Activated T-cell treated with anti-CD3 and anti-CD28 coated beads, Interleukin-2, amount 50 U/mL, for 4 hours (primary cell): Measurements from ENCODE around the gene PLEKHA5. TPM values are rescaled to one million over a fixed set of nuclear protein-coding genes. Genes with fewer than 3 reads are reported as not detected.
"Not testable (repeated sequence)": the region's sequence is repeated elsewhere in the genome, so short reads cannot be mapped to it uniquely, and the experiment has no call there.

ENCODE experiments used
- ATAC-seq, 2 donors: fragments of 200-7000 bp; cut with Tn5 transposase; one replicate each; pipeline ENCODE4 v1.10.0; 2021
- DNase-seq: peaks from one replicate; pipeline ENCODE4 v3.0.0-alpha.2; 2020
- H3K27me3 Mint-ChIP-seq: one replicate; pipeline ENCODE4 v1.8.0; 2021; ENCODE audit warnings: low read depth, mixed read lengths
- H3K36me3 Mint-ChIP-seq: one replicate; pipeline ENCODE4 v1.8.0; 2022; ENCODE audit warnings: mixed read lengths; ENCODE audit not compliant: insufficient read depth
- H3K4me1 Mint-ChIP-seq: one replicate; pipeline ENCODE4 v1.8.0; 2021; ENCODE audit warnings: low read depth, mixed read lengths
- H3K4me3 Mint-ChIP-seq: one replicate; pipeline ENCODE4 v1.8.0; 2021; ENCODE audit warnings: mild to moderate bottlenecking, moderate library complexity, mixed read lengths
- H3K9me3 Mint-ChIP-seq: one replicate; pipeline ENCODE4 v1.8.0; 2021; ENCODE audit warnings: mixed read lengths
- total RNA-seq, 3 donors: library from RNA; stranded (reverse); gene quantifications; one replicate each; pipeline ENCODE4 v1.2.1, GENCODE V29; 2021

PLEKHA5 gene
- total RNA-seq, 3 donors from 2014 or later: 0.66 to 2.9 (median 2.0) TPM

GRCh38 chr12:19288603-19289244 is 159.2 kb downstream of the PLEKHA5 start:
- DNase-seq: no peak
- ATAC-seq: no peak
- no peak overlapping the region for H3K4me3 Mint-ChIP-seq
- H3K9me3 Mint-ChIP-seq: no peaks in the 10 kb centered on the region
- no peaks in the 10 kb centered on the region for H3K36me3 Mint-ChIP-seq
- H3K27me3 Mint-ChIP-seq: no peaks in the 10 kb centered on the region
- no peaks in the 10 kb centered on the region for H3K4me1 Mint-ChIP-seq

- ATAC-seq (no peak), DNase-seq (no peak)
- no peaks in the 10 kb centered on the region for H3K36me3 Mint-ChIP-seq
Observed at GRCh38 chr12:19298836-19299605, 169.5 kb downstream of the PLEKHA5 start.

GRCh38 chr12:19299765-19300164 is 170.2 kb downstream of the PLEKHA5 start:
- Mint-ChIP-seq H3K36me3 (no peaks in the 10 kb centered on the region), H3K9me3 (no peaks in the 10 kb centered on the region), H3K27me3 (no peaks in the 10 kb centered on the region), H3K4me1 (no peaks in the 10 kb centered on the region), H3K4me3 (no peak overlapping the region)
- DNase-seq: no peak
- no peak for ATAC-seq

More at GRCh38 chr12:19298836-19299605, 169.5 kb downstream of the PLEKHA5 start:
- Mint-ChIP-seq H3K9me3 (no peaks in the 10 kb centered on the region), H3K4me1 (no peaks in the 10 kb centered on the region), H3K27me3 (no peaks in the 10 kb centered on the region), H3K4me3 (no peak overlapping the region)

- Mint-ChIP-seq H3K4me1 (no peaks in the 10 kb centered on the region), H3K27me3 (no peaks in the 10 kb centered on the region), H3K36me3 (no peaks in the 10 kb centered on the region), H3K4me3 (no peak overlapping the region), H3K9me3 (no peaks in the 10 kb centered on the region)
- no peak for DNase-seq
- no peak for ATAC-seq
Observed at GRCh38 chr12:19301223-19301622, 171.7 kb downstream of the PLEKHA5 start.

GRCh38 chr12:19301688-19302087 is 172.2 kb downstream of the PLEKHA5 start:
- ATAC-seq: no peak
- no peaks in the 10 kb centered on the region for H3K4me1 Mint-ChIP-seq

GRCh38 chr12:19302100-19302640 is 172.6 kb downstream of the PLEKHA5 start:
- H3K4me1 Mint-ChIP-seq: no peaks in the 10 kb centered on the region

More at GRCh38 chr12:19301688-19302087, 172.2 kb downstream of the PLEKHA5 start:
- DNase-seq: no peak
- Mint-ChIP-seq H3K27me3 (no peaks in the 10 kb centered on the region), H3K36me3 (no peaks in the 10 kb centered on the region), H3K4me3 (no peak overlapping the region), H3K9me3 (no peaks in the 10 kb centered on the region)

GRCh38 chr12:19303496-19303895 is 174.0 kb downstream of the PLEKHA5 start:
- no peak for ATAC-seq
- H3K36me3 Mint-ChIP-seq: no peaks in the 10 kb centered on the region
- no peak overlapping the region for H3K4me3 Mint-ChIP-seq
- H3K9me3 Mint-ChIP-seq: no peaks in the 10 kb centered on the region
- no peaks in the 10 kb centered on the region for H3K27me3 Mint-ChIP-seq
- no peaks in the 10 kb centered on the region for H3K4me1 Mint-ChIP-seq
- no peak for DNase-seq

More at GRCh38 chr12:19302100-19302640, 172.6 kb downstream of the PLEKHA5 start:
- no peaks in the 10 kb centered on the region for H3K27me3 Mint-ChIP-seq
- no peaks in the 10 kb centered on the region for H3K9me3 Mint-ChIP-seq
- no peak overlapping the region for H3K4me3 Mint-ChIP-seq
- no peaks in the 10 kb centered on the region for H3K36me3 Mint-ChIP-seq
- ATAC-seq (no peak), DNase-seq (no peak)

- Mint-ChIP-seq H3K4me3 (no peak overlapping the region), H3K9me3 (no peaks in the 10 kb centered on the region), H3K27me3 (no peaks in the 10 kb centered on the region), H3K36me3 (no peaks in the 10 kb centered on the region), H3K4me1 (no peaks in the 10 kb centered on the region)
- ATAC-seq (no peak), DNase-seq (no peak)
Observed at GRCh38 chr12:19304149-19304750, 174.7 kb downstream of the PLEKHA5 start.

- not testable (repeated sequence) for DNase-seq, H3K4me3 Mint-ChIP-seq, H3K9me3 Mint-ChIP-seq, H3K27me3 Mint-ChIP-seq, H3K4me1 Mint-ChIP-seq, H3K36me3 Mint-ChIP-seq, ATAC-seq
Observed at GRCh38 chr12:19305621-19306020, 176.1 kb downstream of the PLEKHA5 start.

GRCh38 chr12:19306366-19306765 is 176.8 kb downstream of the PLEKHA5 start:
- Mint-ChIP-seq H3K36me3 (no peaks in the 10 kb centered on the region), H3K4me3 (no peak overlapping the region), H3K9me3 (no peaks in the 10 kb centered on the region), H3K4me1 (no peaks in the 10 kb centered on the region), H3K27me3 (no peaks in the 10 kb centered on the region)
- no peak for DNase-seq
- ATAC-seq: no peak

GRCh38 chr12:19307451-19307850 is 177.9 kb downstream of the PLEKHA5 start:
- H3K4me3 Mint-ChIP-seq: no peak overlapping the region
- DNase-seq: no peak
- H3K4me1 Mint-ChIP-seq: no peaks in the 10 kb centered on the region
- H3K9me3 Mint-ChIP-seq: no peaks in the 10 kb centered on the region
- ATAC-seq: no peak
- H3K36me3 Mint-ChIP-seq: no peaks in the 10 kb centered on the region
- no peaks in the 10 kb centered on the region for H3K27me3 Mint-ChIP-seq

- ATAC-seq: no peak
- Mint-ChIP-seq H3K9me3 (no peaks in the 10 kb centered on the region), H3K4me3 (no peak overlapping the region), H3K4me1 (peaks cover 2% of the 10 kb centered on the region), H3K36me3 (no peaks in the 10 kb centered on the region), H3K27me3 (no peaks in the 10 kb centered on the region)
- DNase-seq: no peak
Observed at GRCh38 chr12:19311165-19311564, 181.6 kb downstream of the PLEKHA5 start.

GRCh38 chr12:19312637-19313036 is 183.1 kb downstream of the PLEKHA5 start:
- Mint-ChIP-seq H3K9me3 (no peaks in the 10 kb centered on the region), H3K4me1 (peaks cover 2% of the 10 kb centered on the region), H3K36me3 (no peaks in the 10 kb centered on the region), H3K27me3 (no peaks in the 10 kb centered on the region), H3K4me3 (no peak overlapping the region)
- DNase-seq: no peak
- ATAC-seq: no peak

GRCh38 chr12:19316425-19316824 is 186.9 kb downstream of the PLEKHA5 start:
- ATAC-seq (no peak), DNase-seq (no peak)

More at GRCh38 chr12:19316425-19316824, 186.9 kb downstream of the PLEKHA5 start:
- Mint-ChIP-seq H3K27me3 (no peaks in the 10 kb centered on the region), H3K36me3 (no peaks in the 10 kb centered on the region), H3K9me3 (no peaks in the 10 kb centered on the region), H3K4me1 (peaks cover 2% of the 10 kb centered on the region), H3K4me3 (no peak overlapping the region)
